Stimulated activated CD8-positive, alpha-beta memory T cell treated with anti-CD3 and anti-CD28 coated beads, Interleukin-7, amount 100 ng/mL, for 24 hours (primary cell): Measurements from ENCODE around the gene ZBTB44.
A peak's percentile ranks its signal among the peaks of the same experiment; 100 is the strongest.
"Not testable (repeated sequence)": the region's sequence is repeated elsewhere in the genome, so short reads cannot be mapped to it uniquely, and the experiment has no call there.

Experiments
- DNase-seq: peaks from one replicate; pipeline ENCODE4 v3.0.0-alpha.2; 2020; ENCODE audit warnings: low read depth

The ZBTB44 gene, protein sequence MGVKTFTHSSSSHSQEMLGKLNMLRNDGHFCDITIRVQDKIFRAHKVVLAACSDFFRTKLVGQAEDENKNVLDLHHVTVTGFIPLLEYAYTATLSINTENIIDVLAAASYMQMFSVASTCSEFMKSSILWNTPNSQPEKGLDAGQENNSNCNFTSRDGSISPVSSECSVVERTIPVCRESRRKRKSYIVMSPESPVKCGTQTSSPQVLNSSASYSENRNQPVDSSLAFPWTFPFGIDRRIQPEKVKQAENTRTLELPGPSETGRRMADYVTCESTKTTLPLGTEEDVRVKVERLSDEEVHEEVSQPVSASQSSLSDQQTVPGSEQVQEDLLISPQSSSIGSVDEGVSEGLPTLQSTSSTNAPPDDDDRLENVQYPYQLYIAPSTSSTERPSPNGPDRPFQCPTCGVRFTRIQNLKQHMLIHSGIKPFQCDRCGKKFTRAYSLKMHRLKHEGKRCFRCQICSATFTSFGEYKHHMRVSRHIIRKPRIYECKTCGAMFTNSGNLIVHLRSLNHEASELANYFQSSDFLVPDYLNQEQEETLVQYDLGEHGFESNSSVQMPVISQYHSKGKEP

DNA sequence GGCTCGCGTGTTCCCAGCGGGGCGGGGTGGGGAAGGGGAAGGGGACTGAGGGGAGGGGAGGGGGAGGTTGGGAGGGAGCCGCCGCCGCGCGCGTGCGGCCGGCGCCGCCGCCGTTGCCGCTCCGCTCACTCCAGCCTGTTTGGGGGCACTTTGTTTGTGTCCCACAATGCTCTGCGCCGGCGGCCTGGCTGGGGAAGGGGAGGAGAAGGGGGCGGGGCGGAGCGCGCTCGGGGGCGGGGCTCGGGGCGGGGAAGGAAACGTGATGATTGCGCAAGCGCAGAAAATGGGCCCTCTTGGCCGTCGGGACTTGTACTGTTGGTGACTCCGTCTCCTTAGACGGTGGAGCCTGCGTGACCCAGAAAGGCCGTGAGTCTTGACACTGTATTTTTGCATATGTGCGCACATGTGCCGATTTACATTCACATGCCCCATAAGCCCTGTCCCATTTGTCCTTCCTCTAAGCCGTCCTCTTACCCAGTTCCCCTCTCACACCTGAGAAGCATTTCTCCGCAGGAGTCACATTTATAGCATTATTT lies at the start of gene ZBTB44:
ZBTB44 (minus strand) TSS at position 168 of the 536 bp plus-strand sequence. CDS start 53,044 bp downstream, outside the sequence.
- peak; percentile 79 for DNase-seq

DNA sequence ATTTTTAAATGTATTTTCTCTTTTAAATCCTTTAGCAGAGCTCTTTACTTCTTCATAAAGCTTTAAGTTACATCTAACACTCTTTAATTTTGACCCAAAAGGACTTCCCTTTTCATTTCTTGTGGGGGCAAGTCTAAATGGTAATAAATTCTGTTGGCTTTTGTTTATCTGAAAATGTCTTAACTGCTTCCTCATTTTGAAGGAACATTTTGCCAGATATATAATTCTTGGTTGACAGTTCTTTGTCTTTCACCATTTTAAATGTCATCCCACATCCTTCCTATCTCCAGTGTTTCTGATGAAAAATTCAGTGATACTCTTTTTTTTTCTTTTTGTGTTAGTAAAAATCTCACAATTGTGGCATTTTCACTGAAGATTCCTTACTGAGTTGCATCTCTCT lies 44.7 kb upstream of the ZBTB44 start:
- DNase-seq = no peak

DNA sequence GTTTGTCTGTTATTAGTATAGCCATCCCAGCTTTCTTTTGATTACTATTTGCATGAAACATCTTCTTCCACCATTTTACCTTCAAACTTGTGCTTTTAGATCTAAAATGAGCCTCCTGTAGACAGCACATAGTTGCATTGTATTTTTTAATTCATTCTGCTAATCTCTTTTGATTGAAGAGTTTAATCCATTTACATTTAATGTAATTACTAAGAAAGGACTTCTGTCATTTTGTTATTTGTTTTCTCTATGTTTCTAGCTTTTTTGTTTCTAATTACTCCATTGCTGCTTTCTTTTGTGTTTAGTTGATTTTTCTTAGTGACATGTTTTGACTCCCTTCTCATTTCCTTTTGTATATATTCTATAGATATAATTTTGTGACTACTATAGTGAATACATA lies 43.7 kb upstream of the ZBTB44 start:
- DNase-seq = no peak

DNA sequence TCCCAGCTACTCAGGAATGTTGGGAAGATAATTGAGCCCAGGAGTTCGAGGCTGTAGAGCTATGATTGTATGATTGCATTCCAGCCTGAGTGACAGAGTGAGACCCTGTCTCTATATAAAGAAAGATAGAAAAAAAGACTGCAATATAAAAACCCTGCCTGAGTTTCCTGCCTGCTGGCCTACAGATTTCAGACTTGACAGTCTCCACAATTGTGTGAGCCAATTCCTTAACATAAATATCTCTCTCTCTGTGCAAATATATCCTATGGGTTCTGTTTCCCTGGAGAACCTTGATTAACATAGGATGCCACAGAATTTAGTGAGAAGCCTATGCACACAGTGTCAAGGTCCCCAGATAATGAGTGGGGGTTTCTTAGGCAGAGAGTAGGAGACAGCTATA lies 32.5 kb upstream of the ZBTB44 start:
- DNase-seq = no peak

DNA sequence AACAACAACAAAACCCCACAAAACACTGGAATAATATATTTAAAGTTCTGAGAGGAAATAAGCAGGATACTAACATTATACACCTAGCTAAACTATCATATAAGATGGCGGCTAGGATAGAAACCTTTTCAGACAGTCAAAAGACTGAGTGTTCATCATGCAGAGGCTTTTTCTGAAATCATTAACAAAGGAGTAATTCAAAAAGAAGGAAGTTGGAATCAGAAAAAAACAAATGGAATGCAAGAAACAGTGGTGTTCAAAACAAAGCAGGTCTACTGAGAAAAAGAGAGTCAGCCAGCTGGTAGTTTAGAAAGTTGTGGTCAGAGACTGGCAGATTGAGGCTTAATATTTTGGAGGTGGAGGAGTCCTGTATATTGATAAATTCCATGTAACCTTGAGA lies 30.1 kb upstream of the ZBTB44 start:
- DNase-seq = no peak

DNA sequence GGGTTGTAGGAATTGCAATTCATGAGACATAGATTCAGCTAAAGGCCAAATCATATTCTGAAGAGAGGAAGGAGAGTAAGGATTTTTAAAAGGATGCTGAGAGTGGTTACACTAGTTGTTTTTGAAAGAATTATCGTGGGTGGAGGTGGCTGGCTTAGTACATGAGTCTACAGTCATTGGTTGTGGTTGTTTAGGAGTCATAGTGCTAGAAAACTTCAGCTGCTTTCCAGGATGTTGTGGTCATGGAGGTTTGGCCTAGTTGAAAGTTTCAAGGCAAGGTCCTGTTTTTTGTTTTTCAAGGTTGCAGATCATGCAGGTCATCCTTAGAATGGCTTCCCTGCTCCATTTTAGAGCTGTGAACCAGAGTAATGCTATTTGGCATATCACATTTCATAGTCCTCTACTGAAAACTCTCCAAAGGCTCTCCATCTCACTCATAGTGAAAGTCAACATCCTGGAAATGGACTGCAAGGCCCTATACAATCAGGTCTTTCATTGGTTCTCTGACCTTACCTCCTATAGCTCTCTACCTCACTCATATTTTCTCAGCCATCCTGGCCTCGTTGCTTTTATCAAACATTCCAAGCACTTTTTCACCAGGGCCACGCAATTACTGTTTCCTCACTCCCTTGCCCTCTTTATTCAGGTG lies 26.1 kb upstream of the ZBTB44 start:
- DNase-seq = no peak

DNA sequence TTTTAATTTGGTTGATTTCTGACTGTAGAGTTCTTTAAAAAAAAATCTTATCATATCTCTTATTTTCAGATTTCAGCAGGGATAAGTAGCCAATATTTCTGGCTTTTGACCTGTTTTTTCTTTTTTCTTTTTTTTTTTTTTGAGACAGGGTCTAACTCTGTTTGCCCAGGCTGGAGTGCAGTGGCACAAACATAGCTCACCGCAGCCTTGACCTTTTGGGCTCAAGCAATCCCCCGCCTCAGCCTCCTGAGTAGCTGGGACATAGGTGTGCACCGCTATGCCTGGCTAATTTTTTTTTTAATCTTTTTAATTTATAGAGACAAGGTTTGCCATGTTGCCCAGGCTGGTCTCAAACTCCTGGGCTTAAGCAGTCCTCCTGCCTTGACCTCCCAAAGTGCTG lies 23.9 kb upstream of the ZBTB44 start:
- DNase-seq = no peak

DNA sequence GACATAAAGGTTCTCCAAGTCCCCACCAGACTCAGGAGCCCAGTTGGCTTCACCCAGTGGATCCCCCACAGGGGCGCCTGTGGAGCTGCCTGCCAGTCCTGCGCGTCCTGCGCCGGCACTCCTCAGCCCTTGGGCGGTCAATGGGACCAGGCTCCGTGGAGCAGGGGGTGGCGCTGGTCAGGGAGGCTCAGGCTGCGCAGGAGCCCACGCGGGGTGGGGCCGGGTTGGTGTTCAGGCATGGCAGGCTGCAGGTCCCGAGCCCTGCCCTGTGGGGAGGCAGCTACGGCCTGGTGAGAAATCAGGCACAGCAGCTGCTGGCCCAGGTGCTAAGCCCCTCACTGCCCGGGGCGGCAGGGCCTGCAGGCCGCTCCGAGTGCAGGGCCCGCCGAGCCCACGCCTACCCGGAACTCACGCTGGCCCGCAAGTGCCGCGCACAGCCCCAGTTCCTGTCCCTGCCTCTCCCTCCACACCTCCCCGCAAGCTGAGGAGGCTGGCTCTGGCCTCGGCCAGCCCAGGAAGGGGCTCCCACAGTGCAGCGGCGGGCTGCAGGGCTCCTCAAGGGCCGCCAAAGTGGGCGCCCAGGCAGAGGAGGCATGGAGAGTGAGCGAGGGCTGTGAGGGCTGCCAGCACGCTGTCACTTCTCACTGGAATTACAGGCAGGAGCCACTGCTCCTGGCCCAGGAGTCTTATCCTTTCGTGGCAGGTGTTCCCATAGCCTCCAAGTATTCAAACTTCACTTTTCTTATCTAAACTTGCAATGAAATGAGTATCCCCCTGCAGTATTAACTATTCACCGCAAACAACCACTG lies 22.8 kb upstream of the ZBTB44 start:
- no peak for DNase-seq

DNA sequence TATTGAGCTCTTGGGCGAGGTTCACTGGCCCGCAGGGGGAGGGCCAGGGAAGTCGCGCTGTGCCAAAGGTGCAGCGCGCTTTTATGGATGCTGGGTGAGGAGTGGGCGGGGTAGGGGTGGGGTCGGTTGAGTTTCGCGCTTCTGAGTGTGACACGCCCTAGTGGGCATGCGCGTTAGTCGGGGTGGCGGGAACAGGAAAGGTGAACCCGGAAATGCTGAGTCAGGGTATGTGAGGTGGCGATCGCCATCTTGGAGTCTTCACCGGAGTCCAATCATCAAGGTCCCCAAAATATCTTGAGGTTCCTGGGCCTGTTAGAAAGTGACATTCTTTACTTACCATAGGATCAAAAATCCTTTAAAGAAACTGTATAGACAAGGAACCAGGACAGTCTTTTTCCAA lies 16.7 kb upstream of the ZBTB44 start:
- not testable (repeated sequence) for DNase-seq

DNA sequence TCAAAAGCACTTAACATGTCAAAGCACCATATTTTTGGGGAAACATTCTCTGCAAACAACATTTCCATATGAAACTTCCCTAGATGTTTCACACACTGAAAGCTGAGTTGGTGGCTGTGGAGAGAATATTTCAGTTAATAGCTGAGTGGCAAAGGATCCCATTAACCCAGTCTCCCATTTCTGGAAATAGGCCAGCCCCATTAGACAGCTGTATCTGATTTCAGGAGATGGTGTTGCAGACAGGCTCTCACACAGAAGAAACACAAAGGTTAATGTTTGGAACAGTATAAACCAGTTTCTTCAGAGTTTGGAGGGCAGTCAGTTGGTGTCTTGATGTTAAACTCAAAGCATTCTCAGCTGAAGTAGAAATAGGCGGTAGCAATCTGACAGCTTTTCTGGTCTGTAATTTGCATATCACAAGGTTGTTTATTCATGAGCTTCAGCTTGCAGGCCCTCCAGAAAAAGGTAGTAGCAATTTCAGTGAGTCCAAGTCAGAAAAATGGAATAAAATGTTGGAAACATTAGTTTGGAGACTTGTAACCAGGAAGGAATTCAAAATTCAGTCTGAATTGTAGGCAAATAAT lies 15.5 kb upstream of the ZBTB44 start:
- no peak for DNase-seq

DNA sequence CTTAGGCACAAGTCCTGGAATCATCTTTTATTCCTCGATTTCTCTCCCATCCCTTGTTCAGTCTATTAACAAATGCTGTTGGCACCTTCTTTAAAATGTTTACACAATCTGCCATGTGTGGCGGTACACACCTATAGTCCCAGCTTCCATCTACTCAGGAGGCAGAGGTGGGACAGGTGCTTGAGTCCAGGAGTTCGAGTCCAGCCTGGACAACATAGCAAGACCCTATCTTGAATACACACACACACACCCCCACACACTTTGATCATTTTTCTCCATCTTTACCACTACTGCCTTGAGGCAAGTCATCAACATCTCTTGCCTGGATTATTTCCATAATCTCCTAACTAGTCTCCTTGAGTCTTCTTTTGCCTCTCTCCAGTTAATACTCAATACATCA lies 13.7 kb upstream of the ZBTB44 start:
- no peak for DNase-seq

DNA sequence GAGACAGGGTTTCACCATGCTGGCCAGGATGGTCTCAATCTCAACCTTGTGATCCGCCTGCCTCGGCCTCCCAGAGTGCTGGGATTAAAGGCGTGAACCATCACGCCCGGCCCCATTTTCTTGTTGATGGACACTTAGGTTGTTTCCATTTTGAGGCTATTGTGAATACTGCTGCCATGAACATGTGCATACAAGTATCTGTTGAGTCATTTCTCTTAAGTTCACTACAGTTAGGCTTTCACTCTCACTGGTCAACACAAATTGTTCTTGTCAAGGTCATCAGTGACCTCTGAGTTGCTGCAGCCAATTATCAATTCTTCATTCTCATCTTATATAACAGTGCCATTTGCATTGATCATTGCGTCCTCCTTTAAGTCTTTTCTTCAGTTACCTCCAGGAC lies 13.0 kb upstream of the ZBTB44 start:
- no peak for DNase-seq

DNA sequence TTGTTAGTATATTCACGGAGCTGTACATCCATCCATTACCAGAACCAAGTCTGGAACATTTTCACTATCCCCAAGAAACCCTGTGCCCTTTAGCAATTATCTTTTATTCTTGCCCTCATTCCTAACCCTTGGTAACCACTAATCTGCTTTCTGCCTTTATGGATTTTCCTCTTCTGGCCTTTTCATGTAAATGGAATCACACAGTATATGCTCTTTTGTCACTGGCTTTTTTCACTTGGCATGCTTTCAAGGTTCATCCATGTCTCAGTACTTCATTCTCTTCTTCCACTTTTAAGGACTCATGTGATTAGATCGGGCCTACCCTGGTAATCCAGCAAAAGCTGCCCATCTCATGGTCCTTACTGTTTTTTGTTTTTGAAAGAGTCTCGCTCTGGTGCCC lies 11.0 kb upstream of the ZBTB44 start:
- DNase-seq = no peak

DNA sequence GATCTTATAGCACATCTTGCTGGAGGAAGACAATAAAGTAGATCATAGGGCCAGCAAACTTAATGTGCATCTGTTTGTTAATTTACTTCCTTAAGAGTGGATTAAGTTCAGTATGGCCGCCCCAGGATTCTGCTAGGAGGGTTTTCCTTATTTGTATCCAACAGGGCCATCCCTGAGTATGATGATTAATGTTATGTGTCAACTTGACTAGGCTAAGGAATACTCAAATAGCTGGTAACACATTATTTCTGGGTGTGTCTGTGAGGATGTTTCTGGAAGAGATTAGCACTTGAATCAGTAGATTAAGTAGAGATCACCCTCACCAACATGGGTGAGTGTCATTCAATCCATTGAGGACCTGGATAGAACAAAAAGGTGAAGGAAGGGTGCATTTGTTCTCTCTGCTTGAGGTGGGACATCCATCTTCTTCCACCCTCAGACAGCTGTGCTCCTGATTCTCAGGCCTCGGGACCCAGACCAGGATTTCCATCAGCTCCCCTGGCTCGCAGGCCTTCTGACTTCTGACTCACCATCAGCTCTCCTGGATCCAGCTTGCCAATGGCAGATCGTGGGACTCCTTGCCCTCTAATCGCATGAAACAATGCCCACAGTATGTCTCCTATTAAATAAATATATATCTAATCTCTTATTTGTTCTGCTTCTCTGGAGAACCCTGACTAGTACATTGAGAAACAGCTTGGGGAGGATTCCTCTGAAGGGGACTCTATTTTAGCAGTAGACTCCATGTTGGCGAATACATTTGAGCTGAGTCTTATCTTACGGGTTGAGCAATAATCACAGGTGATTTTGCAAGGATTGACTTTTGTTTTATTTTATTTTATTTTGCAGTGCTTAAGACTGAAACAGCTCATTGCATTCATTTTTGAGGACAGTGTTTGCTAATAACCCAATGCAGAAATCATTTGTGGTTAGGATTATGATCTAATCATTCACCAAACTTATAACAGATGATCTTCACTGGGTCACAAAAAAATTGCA lies 9.0 kb upstream of the ZBTB44 start:
- no peak for DNase-seq

DNA sequence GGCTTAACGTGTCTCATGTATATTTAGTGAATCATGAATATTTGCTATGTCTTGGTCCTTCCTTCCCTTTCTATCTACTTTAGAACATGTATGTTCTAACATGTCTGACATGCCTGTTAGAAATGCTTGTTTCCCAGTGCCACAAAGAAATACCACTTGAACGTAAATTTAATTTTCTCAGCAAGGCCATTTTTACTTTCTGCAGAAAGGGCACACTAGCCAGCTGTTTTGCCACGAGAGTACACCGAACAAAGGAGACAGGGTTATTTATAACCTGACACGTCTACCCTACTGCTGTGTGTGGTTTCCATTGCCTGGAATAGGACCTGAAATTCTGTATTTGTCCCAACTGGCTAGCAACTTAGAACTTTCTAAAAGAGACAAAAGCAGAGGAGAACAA lies 7.4 kb upstream of the ZBTB44 start:
- DNase-seq = no peak

DNA sequence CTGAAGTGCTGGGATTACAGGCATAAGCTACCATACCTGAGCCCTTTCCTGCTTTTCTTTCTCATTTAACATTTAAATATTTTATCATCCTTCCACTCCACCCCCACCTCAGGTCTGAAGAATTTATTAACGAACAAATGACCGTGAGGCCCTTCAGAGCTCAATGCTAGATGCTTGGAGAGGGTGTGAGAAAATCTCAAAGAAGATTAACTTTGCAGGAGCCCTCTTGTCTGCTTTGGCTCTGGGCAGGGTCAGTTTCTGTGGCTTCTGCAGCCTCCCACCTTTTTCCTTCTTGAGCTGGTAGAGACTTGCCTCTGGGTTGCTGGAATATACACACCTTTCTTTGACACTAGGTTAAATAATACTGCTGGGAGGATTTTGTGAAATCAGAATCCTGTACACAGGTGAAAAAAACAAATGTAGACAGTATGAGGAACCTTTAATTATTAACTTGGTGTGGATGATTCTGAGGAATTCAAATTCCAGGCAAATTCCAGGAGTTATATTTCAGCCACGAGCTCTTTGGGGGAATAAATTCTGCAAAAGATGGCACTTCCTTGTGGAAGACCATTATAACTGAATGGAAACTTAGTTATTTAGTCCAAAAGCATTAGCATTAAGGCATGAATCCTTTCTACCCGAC lies 3.4 kb upstream of the ZBTB44 start:
- no peak for DNase-seq

DNA sequence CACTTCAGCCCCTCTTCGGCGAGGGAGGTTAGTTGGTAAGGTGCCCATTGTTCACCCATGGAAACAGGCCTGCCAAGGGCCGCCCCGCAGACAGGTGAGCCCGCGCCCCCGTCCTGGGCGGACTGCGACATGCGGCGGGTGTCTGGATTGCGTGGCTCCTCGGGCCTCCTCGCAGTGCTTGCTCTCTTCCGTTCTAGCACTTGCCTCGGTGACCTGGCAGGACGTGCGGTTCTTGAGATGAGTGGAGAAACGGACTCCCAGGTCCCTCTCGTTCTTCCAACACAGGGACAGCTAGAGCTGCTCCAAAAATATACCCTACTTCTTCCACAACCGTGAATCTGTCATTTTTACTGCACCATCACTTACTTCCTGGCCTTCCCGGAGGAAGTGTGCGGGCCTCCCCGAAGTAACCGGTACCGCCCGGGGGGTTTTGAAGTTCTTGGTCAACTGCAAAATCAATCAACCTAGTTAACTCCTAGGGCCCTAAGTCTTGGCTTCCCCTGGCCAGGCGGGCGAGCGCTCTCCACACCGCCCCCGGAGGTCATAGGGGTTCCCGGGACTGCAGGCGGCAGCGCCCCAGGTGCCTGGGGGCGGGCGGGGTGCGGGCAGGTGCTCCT lies 745 bp upstream of the ZBTB44 start:
- DNase-seq = peak; percentile 10

DNA sequence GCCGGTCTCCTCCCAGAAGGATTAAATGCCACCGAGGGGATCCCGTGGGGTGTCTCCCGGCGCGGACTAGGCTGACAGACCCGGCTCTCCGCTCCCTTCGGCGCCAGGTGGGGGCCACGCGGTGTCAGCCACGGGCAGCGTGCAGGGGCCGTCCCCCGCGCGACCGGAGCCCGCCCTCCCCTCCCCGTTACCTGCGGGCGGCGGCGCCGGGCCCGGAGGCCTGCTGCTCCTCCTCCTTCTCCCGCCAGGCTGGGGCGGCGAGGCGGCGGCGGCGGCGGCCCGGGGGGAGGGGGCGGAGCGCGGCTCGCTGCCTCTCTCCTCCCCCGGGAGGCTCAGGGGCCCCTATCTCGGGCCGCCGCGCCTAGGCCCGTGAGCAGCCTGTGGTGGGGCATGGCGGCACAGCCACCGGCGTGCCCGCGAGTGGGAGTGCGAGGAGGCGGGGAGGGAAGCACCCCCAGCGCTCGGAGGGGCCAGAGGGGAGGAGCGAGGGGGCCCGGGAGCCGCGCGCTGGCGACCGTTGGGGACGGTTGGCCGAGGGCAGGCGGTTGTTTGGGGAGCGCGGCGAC lies 450 bp downstream of the ZBTB44 start:
- peak; percentile 21 for DNase-seq
